Neural cell (in vitro differentiated cells): ENCODE data around the gene FCN2. TPM values are rescaled to one million over a fixed set of nuclear protein-coding genes. Genes with fewer than 3 reads are reported as not detected.

Source experiments
- H2AFZ ChIP-seq: fragments of 200-600, 300-800 bp; sonication (generic), shearing (Covaris generic); 2 replicates; pipeline ENCODE4 v1.6.0; 2014; ENCODE audit warnings: low read depth, mild to moderate bottlenecking, antibody characterized with exemption, low read length, moderate library complexity
- H3F3A ChIP-seq: fragments of 200-600 bp; shearing (Covaris generic); 2 replicates; pipeline ENCODE4 v1.6.1; 2016; ENCODE audit warnings: mild to moderate bottlenecking, moderate library complexity, mixed read lengths, antibody characterized with exemption, low read length; ENCODE audit not compliant: insufficient read depth, poor library complexity, severe bottlenecking
- H3K27ac ChIP-seq: fragments of 200-600, 300-800 bp; sonication (generic), shearing (Covaris generic); 2 replicates; pipeline ENCODE4 v1.5.1; 2014; ENCODE audit warnings: mild to moderate bottlenecking, low read length, moderate library complexity
- H3K27me3 ChIP-seq: fragments of 300-800, 200-600 bp; sonication (generic), shearing (Covaris generic); 2 replicates; pipeline ENCODE4 v1.6.0; 2014; ENCODE audit warnings: mild to moderate bottlenecking, low read depth, low read length, moderate library complexity; ENCODE audit not compliant: insufficient read depth
- H3K36me3 ChIP-seq: fragments of 300-800, 200-600 bp; sonication (generic), shearing (Covaris generic); 2 replicates; pipeline ENCODE4 v1.5.1; 2014; ENCODE audit warnings: mild to moderate bottlenecking, antibody characterized with exemption, low read length, moderate library complexity; ENCODE audit not compliant: insufficient read depth
- H3K4me2 ChIP-seq: fragments of 300-800, 200-600 bp; sonication (generic), shearing (Covaris generic); 2 replicates; pipeline ENCODE4 v1.6.0; 2014; ENCODE audit warnings: mild to moderate bottlenecking, low read length
- H3K4me3 ChIP-seq: fragments of 300-800, 200-600 bp; sonication (generic), shearing (Covaris generic); 2 replicates; pipeline ENCODE4 v1.5.1; 2014; ENCODE audit warnings: mild to moderate bottlenecking, low read length, moderate library complexity
- H3K79me2 ChIP-seq: fragments of 200-600 bp; shearing (Covaris generic); replicated peaks from 2 replicates; pipeline ENCODE4 v1.6.0; 2014; ENCODE audit warnings: mild to moderate bottlenecking, low read length, moderate library complexity; ENCODE audit not compliant: insufficient read depth
- H3K9ac ChIP-seq: fragments of 300-800, 200-600 bp; sonication (generic), shearing (Covaris generic); 2 replicates; pipeline ENCODE4 v1.6.1; 2016; ENCODE audit warnings: mild to moderate bottlenecking, low read length, mixed read lengths
- H3K9me2 ChIP-seq: fragments of 200-600 bp; shearing (Covaris generic); 2 replicates; pipeline ENCODE4 v1.6.1; 2016; ENCODE audit warnings: mild to moderate bottlenecking, low read length, mixed read lengths; ENCODE audit not compliant: insufficient read depth
- H3K9me3 ChIP-seq: fragments of 200-600, 300-800 bp; sonication (generic), shearing (Covaris generic); 2 replicates; pipeline ENCODE4 v1.6.1; 2016; ENCODE audit warnings: mild to moderate bottlenecking, mixed run types, low read length, moderate library complexity, mixed read lengths
- H4K20me1 ChIP-seq: fragments of 200-600 bp; shearing (Covaris generic); 2 replicates; pipeline ENCODE4 v1.6.1; 2016; ENCODE audit warnings: mild to moderate bottlenecking, mixed run types; ENCODE audit not compliant: insufficient read depth
- CTCF ChIP-seq: fragments of 450-650 bp; IDR thresholded peaks from 2 replicates; pipeline ENCODE4 v1.5.1; 2014; ENCODE audit warnings: antibody characterized with exemption, mild to moderate bottlenecking, moderate library complexity; ENCODE audit not compliant: poor library complexity, severe bottlenecking
- EP300 ChIP-seq: fragments of 450-650 bp; conservative IDR thresholded peaks from 2 replicates; pipeline ENCODE4 v1.6.1; 2014; ENCODE audit warnings: antibody characterized with exemption, mild to moderate bottlenecking, moderate library complexity; ENCODE audit not compliant: poor library complexity, severe bottlenecking
- EZH2 ChIP-seq: fragments of 200-600, 300-800 bp; shearing (Covaris generic), sonication (generic); IDR thresholded peaks from 2 replicates; pipeline ENCODE4 v1.6.1; 2014; ENCODE audit warnings: antibody characterized with exemption, low read length, borderline replicate concordance, mild to moderate bottlenecking; ENCODE audit not compliant: insufficient read depth, poor library complexity, severe bottlenecking
- MXI1 ChIP-seq: fragments of 450-650 bp; conservative IDR thresholded peaks from 2 replicates; pipeline ENCODE4 v1.6.1; 2014; ENCODE audit warnings: antibody characterized with exemption, mild to moderate bottlenecking; ENCODE audit not compliant: poor library complexity, severe bottlenecking
- POLR2AphosphoS5 ChIP-seq: IDR thresholded peaks from 2 replicates; pipeline ENCODE4 v1.6.1; 2012
- RAD21 ChIP-seq: fragments of 450-650 bp; conservative IDR thresholded peaks from 2 replicates; pipeline ENCODE4 v1.6.1; 2014; ENCODE audit warnings: antibody characterized with exemption, mild to moderate bottlenecking, moderate library complexity
- REST ChIP-seq: IDR thresholded peaks from 2 replicates; pipeline ENCODE4 v1.6.1; 2012; ENCODE audit warnings: borderline replicate concordance
- SMC3 ChIP-seq: fragments of 450-650 bp; conservative IDR thresholded peaks from 2 replicates; pipeline ENCODE4 v1.6.1; 2014; ENCODE audit warnings: antibody characterized with exemption, mild to moderate bottlenecking, moderate library complexity; ENCODE audit not compliant: poor library complexity
- TAF1 ChIP-seq: IDR thresholded peaks from 2 replicates; pipeline ENCODE4 v1.6.1; 2012; ENCODE audit warnings: low read depth
- polyA plus RNA-seq: library from polyadenylated mRNA; depleted of rRNA; stranded (reverse); fragments of >200 nt; gene quantifications from 2 replicates; pipeline ENCODE4 v1.2.3, GENCODE V29; 2014

FCN2 gene
- polyA plus RNA-seq, 1 donor from 2014 or later: not detected

- Histone ChIP-seq H3K79me2 (no peaks in the 10 kb centered on the region), H3K9me2 (no peaks in the 10 kb centered on the region), H3K4me2 (no peak overlapping the region), H3K9me3 (no peaks in the 10 kb centered on the region), H3K4me3 (no peak overlapping the region), H3K27me3 (no peaks in the 10 kb centered on the region), H3K27ac (no peak overlapping the region), H2AFZ (no peak overlapping the region), H3K9ac (no peak overlapping the region), H3F3A (no peaks in the 10 kb centered on the region), H3K36me3 (no peaks in the 10 kb centered on the region), H4K20me1 (no peaks in the 10 kb centered on the region)
- no peak for TF ChIP-seq POLR2AphosphoS5
- TF ChIP-seq EZH2: no peak
- no peak for TF ChIP-seq CTCF
- TF ChIP-seq TAF1: no peak
- no peak for TF ChIP-seq MXI1
- TF ChIP-seq RAD21: no peak
- no peak for TF ChIP-seq EP300
- no peak for TF ChIP-seq REST
- no peak for TF ChIP-seq SMC3
Measured at GRCh38 chr9:134896834-134897583, 16.4 kb downstream of the FCN2 start.

GRCh38 chr9:134897584-134898170 lies 17.1 kb downstream of the FCN2 start:
- no peaks in the 10 kb centered on the region for H3K79me2 ChIP-seq
- H3K27me3 ChIP-seq: no peaks in the 10 kb centered on the region
- H3K4me3 ChIP-seq: no peak overlapping the region
- H4K20me1 ChIP-seq: no peaks in the 10 kb centered on the region
- no peak overlapping the region for H3K4me2 ChIP-seq
- H3K9ac ChIP-seq: no peak overlapping the region
- no peak overlapping the region for H3K27ac ChIP-seq
- no peak for TF ChIP-seq REST
- no peak for TF ChIP-seq RAD21
- TF ChIP-seq SMC3: no peak
- TF ChIP-seq CTCF: no peak
- TF ChIP-seq EZH2: no peak
- no peak for TF ChIP-seq MXI1
- TF ChIP-seq POLR2AphosphoS5: no peak
- TF ChIP-seq TAF1: no peak
- no peak for TF ChIP-seq EP300
- H3F3A ChIP-seq: no peaks in the 10 kb centered on the region
- no peaks in the 10 kb centered on the region for H3K9me2 ChIP-seq
- no peaks in the 10 kb centered on the region for H3K36me3 ChIP-seq
- H2AFZ ChIP-seq: no peak overlapping the region
- H3K9me3 ChIP-seq: no peaks in the 10 kb centered on the region
